Ramos (cell line): ENCODE measurements around the gene VWDE.

ENCODE experiments used
- in situ Hi-C: fragments of 300-500 bp; cut with MboI; formaldehyde crosslinking; loops from one replicate; pipeline ENCODE4 v1.14.3; 2022; ENCODE audit warnings: low sequenced_read_pairs; ENCODE audit not compliant: unreplicated experiment

VWDE gene

DNA sequence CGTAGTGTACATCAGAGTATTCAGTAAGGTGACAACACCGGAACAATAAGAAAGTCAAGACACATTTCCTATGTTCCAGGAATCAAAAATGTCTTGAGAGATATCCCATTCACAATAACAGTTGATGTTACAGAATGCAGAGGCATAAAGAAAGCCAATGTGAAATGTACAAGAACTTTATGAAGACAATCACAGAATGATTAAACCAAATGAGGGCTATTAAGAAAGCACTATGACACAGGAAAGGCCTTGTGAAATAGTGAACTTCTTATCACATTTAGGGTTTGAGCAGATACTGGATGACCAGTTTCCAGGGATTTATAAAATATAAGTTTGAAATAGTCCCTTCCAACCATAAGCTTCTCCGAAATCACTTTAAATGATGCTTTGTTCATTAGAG lies 52.7 kb downstream of the VWDE start:
- in situ Hi-C loops: no loop called here

DNA sequence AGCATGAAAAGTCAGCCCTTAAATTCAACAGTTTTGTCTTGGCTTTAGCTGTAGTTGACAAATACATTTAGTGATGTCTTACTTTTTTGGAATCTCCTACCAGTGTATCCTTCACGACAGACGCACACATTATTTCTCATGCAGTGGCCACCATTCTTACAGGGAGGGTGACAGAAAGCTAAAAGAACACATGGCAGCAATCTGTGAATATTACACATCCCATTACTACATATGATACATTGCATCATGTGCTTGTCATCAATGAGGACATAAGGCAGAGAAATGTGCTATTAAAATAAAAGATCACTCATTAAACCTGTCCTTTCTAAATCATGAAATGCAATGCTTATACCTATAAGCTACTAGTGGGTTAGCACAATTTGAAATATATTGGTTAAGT lies 66.6 kb downstream of the VWDE start:
- in situ Hi-C loops: no loop called here

DNA sequence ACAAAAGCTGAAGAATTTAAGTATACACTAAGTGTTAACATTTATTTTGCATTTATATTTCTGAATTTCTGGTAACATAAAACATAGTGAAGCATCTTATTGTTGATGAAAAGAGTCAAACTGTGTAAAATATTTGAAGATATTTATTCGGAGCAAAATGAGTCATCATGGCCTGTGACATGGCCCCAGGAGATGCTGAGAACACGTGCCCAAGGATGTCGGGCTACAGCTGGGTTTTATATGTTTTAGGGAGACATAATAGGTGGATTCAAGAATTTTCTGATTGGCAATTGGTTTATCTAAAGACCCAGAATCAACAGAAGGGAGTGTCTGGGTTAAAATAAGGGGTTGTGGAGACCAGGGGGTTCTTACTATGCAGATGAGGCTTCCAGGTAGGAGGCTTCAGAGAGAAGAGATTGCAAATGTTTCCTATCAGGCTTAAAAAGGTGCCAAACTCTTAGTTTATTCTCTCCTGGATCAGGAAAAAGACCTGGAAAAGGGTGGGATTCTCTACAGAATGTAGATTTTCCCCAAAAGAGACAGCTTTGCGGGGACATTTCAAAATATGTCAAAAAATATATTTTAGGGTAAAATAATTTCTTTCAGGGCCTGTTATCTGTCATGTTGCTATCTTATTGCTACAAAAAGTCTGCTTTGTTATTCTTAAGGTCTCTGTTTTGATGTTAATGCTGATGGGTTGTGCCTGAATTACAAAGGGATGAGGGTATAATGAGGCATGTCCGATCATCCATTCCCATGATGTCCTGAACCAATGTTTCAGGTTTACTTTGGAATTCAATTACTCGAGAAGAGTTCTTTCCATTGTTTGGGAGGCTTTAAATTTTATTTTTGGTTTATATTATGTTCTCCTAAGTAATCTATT lies 74.5 kb downstream of the VWDE start:
- in situ Hi-C loops: no loop called here

DNA sequence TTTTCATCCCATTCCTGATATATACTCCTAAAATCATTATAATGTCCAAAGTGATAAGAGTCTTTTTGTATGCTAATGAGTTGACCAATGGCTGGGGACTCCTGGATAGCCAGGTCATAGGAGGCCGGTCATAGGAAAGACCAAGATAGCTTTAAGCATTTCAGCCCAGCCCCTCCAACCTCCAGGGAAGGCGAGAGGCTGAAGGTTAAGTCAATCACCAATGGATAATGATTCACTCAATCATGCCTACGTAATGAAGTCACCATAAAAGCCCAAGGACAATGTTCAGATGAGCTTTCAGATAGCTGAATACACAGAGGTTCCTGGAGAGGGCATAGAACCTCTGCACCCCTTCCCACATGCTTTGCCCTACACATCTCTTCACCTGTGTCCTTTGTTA lies 75.7 kb downstream of the VWDE start:
- in situ Hi-C loops: no loop called here

DNA sequence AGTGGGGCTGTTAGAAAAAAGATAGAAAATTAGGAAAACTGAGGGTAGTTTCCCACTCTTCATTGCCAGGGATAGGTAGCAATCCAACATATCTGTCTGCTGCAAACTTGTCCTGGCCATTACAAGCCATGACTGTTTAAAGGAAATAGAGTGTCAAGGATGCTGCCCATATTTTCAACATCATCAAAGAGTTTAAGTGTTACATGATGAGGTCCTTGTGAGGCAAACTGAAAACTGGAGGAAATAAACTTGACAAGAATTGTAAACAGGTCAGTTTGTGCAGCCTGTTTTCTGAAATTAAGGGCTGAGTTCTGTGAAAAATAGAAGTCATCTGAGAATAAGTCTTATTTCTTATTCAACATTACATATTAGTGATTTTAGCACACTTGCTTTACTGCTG lies 78.0 kb downstream of the VWDE start:
- in situ Hi-C loops: no loop called here

DNA sequence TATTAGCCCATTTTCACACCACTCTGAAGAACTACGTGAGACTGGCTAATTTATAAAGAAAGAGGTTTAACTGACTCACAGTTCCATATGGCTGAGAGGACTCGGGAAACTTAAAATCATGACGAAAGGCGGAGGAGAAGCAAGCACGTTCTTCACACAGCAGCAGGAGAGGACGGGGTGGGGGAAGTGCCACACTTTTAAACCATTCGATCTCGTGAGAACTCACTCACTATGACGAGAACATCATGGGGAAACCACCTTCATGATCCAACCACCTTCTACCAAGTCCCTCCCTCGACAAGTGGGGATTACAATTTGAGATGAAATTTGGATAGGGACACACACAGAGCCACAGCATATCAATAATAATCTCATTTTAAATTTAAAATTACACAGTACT lies 80.2 kb downstream of the VWDE start:
- in situ Hi-C loops: loop anchor here (25.0 kb wide), 1 partner anchor 261 kb away; no protein-coding TSS in a partner anchor

DNA sequence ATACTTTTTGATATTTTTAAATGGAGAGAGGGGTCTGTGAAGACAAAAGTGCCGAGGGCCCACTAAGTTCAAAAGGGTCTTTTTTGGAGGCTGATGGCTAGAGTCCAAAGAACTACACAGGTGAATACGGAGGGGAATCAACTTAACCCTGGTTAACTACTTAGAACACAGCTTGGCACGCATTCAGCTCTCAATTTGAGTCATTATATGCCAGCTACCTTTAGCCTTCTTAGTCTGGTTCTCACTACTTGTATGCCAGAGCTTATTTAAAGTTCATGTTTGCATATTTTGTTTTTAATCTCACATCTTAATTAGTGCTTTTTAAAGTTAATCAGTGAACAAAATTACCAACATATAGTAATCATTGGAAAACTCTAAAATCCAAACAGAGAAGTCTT lies 80.8 kb downstream of the VWDE start:
- in situ Hi-C loops: loop anchor here (25.0 kb wide), 1 partner anchor 261 kb away; no protein-coding TSS in a partner anchor

DNA sequence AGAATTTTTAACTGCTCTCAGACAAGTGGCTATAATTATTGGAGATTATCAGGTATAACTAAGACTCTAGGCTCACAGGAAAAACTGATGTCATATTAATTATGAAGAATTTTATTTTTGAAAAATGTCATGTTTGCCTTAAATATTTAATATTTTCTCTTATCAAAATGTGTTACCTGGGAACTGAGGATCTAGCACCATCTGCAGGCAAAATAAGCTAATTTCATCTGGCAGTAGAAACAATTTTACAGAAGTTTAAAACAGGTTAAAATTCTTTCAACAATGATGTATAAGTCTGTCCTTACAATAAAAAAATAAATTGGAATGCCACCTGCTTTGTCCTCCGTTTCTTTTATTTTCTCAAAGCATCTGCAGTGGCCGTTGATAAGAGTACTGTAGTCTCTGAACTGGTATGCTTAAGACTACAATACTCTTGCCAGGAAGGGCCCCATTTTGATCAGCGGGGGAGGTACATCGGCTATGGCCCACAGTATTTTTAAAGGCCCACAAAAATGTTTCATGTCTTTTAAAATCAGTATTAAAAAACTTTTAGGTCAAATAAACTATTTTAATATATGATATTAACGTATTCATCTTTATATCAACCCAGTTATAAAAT lies 81.3 kb downstream of the VWDE start:
- in situ Hi-C loops: loop anchor here (25.0 kb wide), 1 partner anchor 260 kb away; no protein-coding TSS in a partner anchor

DNA sequence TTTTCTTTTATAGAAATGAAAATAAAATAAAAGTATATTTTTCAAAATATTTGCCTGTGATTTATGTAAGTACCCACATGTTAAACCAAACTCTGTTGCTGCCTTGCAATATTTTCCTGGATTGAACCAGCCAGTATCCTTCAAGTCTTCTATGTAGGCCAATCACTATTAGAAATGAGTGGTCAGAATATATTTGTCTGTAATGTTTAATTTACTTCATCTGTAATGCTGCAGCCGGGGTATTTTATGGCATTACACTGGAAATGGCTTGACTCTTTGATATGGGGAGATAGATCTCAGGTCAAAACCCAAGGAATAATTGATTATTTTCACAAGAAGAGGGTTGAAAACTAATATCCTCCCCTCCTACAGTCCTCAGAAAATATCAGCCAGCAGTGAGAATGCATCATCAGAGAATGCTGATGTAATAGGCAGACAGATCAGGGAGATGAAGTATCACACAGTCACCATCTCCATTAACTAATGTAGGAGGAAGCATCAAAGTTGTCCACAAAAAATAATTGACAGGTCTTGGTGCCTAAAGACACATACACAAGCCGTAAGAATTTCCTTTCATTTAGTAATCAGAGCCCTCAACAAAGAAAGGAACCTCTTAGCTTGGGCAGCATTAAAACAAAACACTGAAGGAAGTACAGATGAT lies 82.5 kb downstream of the VWDE start:
- in situ Hi-C loops: loop anchor here (25.0 kb wide), 1 partner anchor 259 kb away; no protein-coding TSS in a partner anchor

DNA sequence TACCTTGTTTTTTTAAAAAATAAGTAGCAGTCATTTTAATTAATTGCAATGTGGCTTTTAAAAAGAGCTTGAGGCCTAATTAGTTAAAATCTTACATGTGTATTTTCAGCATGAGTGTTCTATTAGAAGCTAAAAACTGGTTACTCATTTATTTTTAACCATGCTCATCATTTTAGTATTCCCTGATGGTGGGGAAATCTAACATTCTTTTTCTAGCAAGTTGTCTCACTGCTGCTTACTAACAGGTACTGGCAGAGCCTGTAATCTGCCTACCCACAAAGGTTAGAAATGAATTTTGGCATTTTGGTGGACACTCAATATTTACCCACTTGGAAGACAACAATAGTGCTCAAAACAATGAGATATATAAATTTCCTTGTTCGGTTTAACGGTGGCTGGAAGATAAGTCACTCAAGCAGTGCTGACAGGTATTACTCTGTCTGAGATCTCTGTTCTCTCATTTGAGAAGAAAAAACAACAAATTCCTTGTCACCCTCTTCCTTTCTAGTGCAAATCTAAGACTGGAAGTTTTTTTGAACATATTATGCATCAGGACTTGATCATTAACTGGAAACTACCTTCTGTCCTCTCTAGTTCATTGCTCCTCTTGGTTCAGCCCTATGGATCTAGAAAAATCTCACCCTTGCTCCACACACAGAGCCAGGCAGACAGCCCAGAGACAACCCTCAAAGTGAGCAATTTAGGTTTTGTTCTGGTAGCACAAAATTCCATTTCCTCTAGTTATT lies 83.3 kb downstream of the VWDE start:
- in situ Hi-C loops: loop anchor here (25.0 kb wide), 1 partner anchor 258 kb away; no protein-coding TSS in a partner anchor

DNA sequence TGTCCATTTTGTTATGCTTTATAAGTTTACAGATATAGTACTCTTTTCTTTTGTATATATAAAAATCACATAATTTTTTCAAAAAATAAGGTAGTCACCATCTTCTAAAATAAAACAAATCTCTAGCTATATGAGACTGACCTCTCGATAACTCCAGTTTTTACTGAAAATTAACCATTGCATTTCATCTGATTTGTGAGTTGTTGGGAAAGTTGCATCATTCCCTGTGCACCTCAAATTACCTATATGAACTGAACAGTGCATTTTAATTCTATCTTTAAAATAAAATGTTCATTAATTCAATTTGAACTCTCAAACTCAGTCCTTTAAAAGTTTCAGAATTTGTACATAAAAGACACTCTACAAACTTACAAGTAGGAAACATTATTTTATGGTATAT lies 86.0 kb downstream of the VWDE start:
- in situ Hi-C loops: loop anchor here (25.0 kb wide), 1 partner anchor 255 kb away; no protein-coding TSS in a partner anchor

DNA sequence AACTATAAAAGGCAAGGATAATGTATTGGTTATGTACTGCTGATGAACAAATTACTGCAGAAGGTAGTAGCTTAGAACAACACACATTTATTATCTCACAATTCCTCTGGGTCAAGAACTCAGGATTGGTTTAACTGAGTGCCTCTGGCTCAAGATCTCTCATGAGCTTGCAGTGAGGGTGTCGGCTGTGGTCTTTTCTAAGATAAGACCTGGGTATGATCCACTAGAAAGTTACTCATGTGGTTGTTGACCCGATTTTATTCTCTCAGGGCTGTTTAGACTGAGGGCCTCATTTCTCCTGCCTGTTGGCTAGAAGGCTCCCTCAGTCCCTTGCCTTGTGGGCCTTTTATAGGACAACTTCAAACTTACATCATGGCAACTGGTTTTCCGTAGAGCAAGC lies 86.7 kb downstream of the VWDE start:
- in situ Hi-C loops: loop anchor here (25.0 kb wide), 1 partner anchor 255 kb away; no protein-coding TSS in a partner anchor

DNA sequence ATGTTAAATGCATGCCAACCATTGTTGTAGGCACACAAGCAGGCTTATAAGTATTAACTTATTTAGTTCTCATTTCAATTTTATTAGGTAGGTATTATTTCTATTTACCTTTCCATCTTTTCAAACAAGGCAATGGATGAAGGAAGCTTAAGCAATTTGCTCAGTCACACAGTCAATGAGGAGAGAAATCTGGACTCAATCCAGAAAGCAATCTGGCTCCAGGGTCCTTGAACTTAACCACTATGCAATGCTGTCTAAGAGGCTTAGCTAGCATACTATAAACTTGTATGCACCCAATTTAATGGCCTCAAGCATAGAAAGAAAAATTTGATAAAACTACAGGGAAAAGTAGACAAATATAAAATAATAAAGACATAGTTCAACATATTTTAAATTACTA lies 88.6 kb downstream of the VWDE start:
- in situ Hi-C loops: loop anchor here (25.0 kb wide), 1 partner anchor 253 kb away; no protein-coding TSS in a partner anchor

DNA sequence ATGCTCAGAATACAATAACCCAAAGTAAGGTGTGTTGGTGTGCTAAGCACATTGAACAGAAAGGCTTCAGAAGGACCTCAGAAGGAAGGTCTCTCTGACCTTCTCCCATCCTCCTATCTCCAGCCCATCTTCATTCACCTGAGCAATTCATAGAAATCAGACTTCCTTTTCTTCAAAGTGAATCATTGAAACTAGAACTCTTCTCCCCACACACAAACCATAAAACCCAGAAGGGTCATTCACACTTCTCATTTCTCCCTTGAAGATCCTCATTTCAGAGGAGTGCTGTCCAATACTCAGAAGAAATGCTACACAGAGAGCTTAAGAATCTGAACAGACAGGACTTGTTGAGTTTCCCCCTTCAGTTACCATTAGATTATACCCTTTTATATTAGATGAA lies 89.5 kb downstream of the VWDE start:
- in situ Hi-C loops: loop anchor here (25.0 kb wide), 1 partner anchor 252 kb away; no protein-coding TSS in a partner anchor

DNA sequence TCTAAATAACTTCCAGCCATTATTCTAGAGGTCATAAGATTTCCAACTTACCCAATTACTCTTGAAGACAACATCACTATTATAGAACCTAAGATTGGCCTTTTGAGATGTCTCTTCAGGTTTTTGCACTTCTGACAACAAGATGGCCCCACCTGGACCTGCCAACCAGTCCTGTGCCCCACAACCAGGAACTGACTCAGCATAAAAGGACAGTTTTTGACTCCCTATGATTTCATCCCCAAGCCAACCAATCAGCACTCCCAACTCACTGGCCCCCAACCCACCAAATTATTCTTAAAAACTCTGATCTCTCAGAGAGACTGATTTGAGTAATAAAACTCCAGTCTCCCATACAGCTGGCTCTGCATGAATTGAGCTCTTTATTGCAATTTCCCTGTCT lies 98.2 kb downstream of the VWDE start:
- in situ Hi-C loops: loop anchor here (25.0 kb wide), 1 partner anchor 243 kb away; no protein-coding TSS in a partner anchor

DNA sequence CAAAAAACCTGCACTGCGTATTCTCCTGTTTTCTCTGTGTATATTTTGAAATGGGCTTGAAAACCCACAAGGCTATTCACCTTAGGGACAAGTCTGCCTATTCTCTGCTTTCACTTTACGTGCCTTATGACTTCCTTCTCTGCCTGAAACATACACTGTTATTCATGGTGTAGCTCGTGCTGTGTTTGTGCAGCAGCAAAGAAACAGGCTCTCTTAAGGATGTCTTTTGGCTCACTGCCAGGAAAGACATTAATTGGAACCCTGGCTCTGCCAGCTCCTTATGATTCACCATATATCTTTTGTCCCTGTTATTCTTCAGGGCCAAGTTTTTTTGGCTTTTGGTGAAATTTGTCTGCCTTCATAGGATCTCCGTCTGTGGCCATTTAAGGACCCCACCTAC lies 100.2 kb downstream of the VWDE start:
- in situ Hi-C loops: loop anchor here (25.0 kb wide), 1 partner anchor 241 kb away; no protein-coding TSS in a partner anchor

DNA sequence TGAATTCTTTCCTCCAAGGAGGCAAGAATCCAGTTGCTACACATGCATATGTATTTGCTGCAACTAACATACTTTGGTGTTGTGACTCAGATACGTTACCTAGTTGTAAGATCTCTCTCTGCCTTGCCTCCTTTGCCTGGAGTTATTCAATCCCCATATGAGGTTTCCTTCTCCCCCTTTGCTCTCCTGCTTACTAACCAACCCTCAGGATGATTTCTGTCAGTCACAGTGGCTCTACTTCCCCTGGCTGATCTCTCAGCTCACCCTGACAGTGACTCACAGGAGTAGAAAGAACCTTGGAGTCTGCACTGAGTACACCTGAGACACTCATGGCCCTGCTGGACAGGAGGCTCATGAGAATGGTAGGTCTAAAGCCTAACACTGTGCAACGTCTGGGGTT lies 100.6 kb downstream of the VWDE start:
- in situ Hi-C loops: loop anchor here (25.0 kb wide), 1 partner anchor 241 kb away; no protein-coding TSS in a partner anchor

DNA sequence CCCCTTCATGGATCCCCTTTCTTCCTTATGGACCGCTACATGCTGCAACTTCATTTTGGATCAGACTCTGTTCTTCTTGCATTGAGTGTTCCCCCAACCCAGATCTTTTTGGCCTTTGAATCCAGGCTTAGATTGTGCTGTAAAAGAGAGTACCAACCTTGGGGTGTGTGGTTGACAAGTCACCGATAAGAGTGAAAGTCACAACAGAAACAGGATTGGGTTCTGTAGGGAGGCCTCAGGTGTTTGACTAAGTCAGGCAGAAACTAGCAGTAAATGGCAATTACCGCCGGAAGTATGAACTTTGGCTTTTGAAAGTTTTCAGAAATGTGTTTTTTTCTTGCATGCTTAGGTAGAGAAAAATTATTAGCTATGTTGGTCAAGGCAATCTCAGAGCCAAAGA lies 103.2 kb downstream of the VWDE start:
- in situ Hi-C loops: loop anchor here (25.0 kb wide), 1 partner anchor 238 kb away; no protein-coding TSS in a partner anchor

DNA sequence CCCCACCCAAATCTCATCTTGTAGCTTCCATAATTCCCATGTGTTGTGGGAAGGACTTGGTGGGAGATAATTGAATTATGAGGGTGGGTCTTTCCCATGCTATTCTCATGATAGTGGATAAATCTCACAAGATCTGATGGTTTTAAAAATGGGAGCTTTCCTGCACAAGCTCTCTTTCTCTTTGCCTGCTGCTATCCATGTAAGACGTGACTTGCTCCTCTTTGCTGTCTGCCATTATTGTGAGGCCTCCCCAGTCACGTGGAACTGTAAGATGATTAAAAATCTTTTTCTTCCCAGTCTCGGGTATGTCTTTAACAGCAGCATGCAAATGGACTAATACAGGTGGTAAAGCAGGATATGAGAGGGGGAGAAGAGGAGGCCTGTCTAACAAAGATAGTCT lies 104.3 kb downstream of the VWDE start:
- in situ Hi-C loops: no loop called here
